ENCODE measurements around the gene CDCA5.

Gene CDCA5

GRCh38 chr11:65060913-65061408 lies 22.9 kb downstream of the CDCA5 start:
- no peak; the same call in 1 of the 2 replicates for TF ChIP-seq CTCF (conservative IDR thresholded peaks at IDR 0.05; ENCODE audit: low read depth)
- no peak overlapping the region for H3K27ac ChIP-seq
- no peak for DNase-seq (ENCODE audit: low spot score)
- ChIA-PET POLR2A (ENCODE audit: low non-redundant PET) (no interaction called here), CTCF (no interaction called here)

DNA sequence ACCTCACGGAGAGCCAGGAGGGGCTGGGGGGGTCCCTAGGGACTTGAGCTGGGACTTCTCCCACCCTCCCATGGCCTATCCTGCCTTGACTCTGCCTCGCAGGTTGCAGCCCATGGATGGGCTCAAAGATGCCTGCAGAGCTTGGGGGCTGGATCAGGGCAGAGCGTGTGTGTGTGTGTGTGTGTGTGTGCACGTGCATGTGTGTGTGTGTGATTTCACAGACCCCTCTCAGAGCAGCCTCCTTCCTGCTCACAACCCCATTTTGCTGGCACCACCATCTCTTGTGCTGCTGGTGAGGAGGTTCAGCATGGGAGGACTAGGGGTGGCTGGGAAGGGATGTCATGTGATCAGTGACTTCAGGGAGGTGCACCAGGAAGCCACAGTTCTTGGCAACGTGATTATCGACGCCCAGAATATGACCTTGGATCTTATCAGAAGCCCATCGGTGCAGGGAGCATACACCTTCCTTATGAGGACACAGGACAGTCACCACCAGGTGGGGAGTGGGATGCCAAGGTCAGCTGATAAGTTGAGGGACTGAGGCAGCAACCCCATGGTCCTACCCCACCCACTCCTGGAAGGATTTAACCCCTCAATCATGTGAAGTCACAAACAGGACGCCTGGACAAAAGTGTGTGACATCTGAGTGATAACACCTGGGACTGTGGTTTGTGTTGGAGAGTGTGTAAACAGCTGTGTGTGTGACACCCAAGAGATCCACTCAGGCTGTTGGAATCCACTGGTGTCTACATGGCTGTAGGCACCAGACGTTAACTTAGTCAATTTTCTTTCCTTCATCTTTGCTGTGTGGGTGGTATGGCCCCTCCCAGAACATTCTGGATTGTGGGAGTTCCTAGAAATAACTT lies 23.6 kb downstream of the CDCA5 start:
- POLR2A ChIA-PET (ENCODE audit: low non-redundant PET) = no interaction called here
- no peak for TF ChIP-seq CTCF (conservative IDR thresholded peaks at IDR 0.05; ENCODE audit: low read depth)
- CTCF ChIA-PET = no interaction called here
- no peak overlapping the region for H3K27ac ChIP-seq
- no peak for DNase-seq (ENCODE audit: low spot score)

GRCh38 chr11:65059523-65059922 lies 24.3 kb downstream of the CDCA5 start:
- ChIA-PET CTCF (no interaction called here), POLR2A (ENCODE audit: low non-redundant PET) (no interaction called here)
- H3K27ac ChIP-seq = no peak overlapping the region
- no peak for TF ChIP-seq CTCF (conservative IDR thresholded peaks at IDR 0.05; ENCODE audit: low read depth)
- DNase-seq (ENCODE audit: low spot score) = no peak

DNA sequence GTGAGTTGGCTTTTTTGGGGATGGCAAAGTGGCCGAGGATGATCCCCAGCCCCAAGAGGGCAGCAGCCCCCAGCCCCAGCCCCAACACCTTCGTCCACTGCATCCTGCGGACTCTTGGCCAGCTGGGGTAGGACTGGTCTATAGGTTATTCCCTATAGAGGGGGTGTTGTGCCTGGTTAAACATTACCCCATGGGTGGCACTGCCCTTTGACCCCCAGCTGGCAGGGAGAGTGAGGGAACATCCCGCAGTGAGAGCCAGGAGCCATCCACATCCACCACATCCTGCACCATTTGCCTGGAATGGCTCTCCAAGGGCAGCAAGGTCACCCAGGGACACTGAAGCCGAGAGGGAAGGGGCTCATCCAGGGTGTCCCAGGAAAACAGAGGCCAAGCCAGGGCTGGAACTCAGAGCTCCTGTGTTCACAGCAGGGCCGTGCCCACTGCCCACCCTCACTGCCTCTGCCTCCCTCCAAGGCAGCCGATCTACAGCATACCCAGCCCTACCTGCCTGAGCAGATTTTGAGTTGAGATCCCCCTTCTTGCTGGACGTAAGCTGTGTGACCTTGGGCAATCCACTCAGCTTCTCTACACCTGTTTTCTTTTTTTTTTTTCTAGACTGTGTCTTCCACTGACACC lies 25.3 kb downstream of the CDCA5 start, which contains the start of gene NAALADL1:
Gene NAALADL1 (minus strand): TSS at position 135 of the 636 bp plus-strand sequence. CDS start 32 bp downstream, at position 103.
- no peak for TF ChIP-seq CTCF (conservative IDR thresholded peaks at IDR 0.05; ENCODE audit: low read depth)
- DNase-seq (ENCODE audit: low spot score) = no peak
- no peak within 1 kb of the TSS for H3K27ac ChIP-seq
- ChIA-PET POLR2A (ENCODE audit: low non-redundant PET) (interaction anchor here (0.5 to 0.7 kb wide), 2 partner anchors 25 to 38 kb away, joined by 3 read pairs; no protein-coding TSS in a partner anchor), CTCF (interaction anchor here (0.6 kb wide), 1 partner anchor 74 kb away, joined by 3 read pairs; no protein-coding TSS in a partner anchor)

DNA sequence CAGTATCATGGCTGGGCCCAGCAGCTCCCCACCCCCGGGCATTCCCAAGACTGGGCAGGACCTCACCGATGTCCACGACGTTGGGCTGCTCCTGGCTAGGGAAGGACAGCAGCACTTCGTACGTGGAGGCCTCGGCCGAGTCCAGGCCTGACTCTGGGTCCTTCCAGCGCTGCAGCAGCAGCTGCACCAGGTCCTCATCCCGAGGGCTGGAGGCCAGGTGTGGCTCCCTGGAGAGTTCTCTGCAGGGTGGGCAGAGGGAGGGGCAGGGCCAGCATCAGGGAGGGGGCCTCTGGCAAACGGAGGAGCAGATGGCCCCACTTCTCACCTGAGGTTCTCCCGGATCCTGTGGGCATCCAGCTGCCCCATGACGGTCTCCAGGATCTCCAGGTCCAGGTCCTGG lies 25.8 kb downstream of the CDCA5 start:
- POLR2A ChIA-PET (ENCODE audit: low non-redundant PET) = interaction anchor here (0.5 kb wide), 1 partner anchor 25 kb away, joined by 3 read pairs; no protein-coding TSS in a partner anchor
- no peak for DNase-seq (ENCODE audit: low spot score)
- no peak for TF ChIP-seq CTCF (conservative IDR thresholded peaks at IDR 0.05; ENCODE audit: low read depth)
- CTCF ChIA-PET = interaction anchor here (0.9 kb wide), 1 partner anchor 18 kb away, joined by 3 read pairs; no protein-coding TSS in a partner anchor
- no peak overlapping the region for H3K27ac ChIP-seq

- CTCF ChIA-PET = interaction anchor here (0.9 kb wide), 1 partner anchor 18 kb away, joined by 3 read pairs; no protein-coding TSS in a partner anchor
- H3K27ac ChIP-seq = no peak overlapping the region
- POLR2A ChIA-PET (ENCODE audit: low non-redundant PET) = no interaction called here
- no peak for TF ChIP-seq CTCF (conservative IDR thresholded peaks at IDR 0.05; ENCODE audit: low read depth)
- DNase-seq (ENCODE audit: low spot score) = no peak
These were observed 26.3 kb downstream of the CDCA5 start for GRCh38 chr11:65057526-65057925.
